Hematopoietic multipotent progenitor cell treated with erythropoietin and hydrocortisone succinate and interleukin-3 and kit ligand, for 15 days (in vitro differentiated cells): ENCODE results near the gene TKT.

Experiments
- DNase-seq: peaks from one replicate; pipeline ENCODE4 v3.0.0-alpha.2; 2015; ENCODE audit warnings: low spot score

The TKT gene

DNA sequence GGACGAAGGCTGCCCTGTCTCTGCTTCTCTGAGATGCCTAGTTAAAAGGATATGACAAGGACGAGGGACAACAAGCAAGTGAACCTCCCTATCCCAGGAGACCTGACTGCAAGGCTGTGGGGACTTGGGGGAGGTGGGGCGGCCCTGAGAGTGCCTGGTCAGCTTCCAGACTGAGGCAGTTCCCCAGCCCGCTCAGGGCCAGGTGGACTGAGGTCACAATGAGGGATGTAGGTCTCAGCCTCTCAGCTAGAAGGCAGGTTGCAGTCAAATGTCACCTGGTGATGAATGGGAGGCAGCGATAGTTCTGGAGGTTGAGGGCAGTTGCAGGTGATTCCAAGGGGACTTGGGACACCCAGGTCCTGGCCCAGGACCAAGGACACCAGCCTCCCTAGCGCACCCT is 30.6 kb downstream of the TKT start:
- no peak for DNase-seq

DNA sequence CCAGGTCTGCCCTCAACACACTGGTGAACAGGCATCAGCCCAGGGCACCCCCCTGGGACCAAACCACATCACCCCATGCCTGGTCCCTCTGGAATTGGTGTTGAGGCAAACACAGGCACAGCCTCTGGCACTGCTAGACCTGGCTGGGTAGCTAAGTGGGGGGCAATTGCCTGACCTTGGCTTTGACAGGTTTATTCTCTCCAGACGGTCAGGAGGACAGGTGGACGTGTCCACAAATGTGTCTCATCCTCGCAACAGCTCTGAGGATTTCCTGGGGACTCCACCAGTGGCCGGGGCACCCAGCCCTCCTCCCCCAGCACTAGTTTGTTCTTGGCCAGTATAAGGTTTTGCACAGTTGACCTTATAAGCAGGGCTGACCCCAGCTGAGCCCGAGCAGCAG is 31.3 kb downstream of the TKT start:
- no peak for DNase-seq

DNA sequence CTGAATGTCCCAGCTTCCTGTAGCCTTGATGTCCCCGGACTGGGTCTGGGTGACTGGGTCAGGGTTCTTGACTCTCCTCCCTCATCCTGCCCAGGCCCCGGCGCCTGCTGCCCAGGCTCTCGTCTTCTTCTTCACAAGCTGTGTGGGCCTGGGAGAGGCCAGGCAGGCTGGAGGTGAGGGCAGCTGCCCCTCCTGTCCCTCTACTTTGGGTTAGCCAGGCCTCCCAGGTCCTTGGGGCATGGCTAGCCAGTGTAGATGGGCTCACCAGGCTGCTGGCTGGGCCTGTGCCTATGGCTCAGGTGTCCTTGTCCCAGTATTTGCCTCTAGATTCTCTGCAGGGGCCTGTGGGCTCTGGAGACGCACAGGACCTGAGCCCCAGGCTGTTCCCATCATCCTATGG is 31.8 kb downstream of the TKT start:
- DNase-seq, result no peak

DNA sequence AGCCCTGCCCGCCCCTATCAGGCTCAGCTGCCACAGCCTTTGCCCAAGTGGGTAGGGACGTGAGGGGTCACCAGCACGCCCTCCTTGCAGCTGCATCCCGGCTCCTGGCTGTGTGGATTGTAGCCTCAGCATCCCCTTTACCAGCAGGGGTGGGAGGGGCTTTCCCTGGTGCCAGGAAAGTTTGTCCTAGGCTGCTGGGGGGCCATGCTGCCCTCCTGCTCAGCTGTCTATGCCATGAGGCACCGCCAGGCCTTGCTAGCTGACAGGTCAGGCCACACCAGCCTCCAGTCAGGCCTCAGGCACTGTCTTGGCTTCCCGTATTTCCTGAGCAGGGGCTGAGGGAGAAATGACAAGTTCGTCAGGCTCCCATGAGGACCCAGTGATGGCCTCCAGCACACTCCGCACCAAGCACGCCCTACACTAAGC is 32.3 kb downstream of the TKT start:
- DNase-seq, result no peak

DNA sequence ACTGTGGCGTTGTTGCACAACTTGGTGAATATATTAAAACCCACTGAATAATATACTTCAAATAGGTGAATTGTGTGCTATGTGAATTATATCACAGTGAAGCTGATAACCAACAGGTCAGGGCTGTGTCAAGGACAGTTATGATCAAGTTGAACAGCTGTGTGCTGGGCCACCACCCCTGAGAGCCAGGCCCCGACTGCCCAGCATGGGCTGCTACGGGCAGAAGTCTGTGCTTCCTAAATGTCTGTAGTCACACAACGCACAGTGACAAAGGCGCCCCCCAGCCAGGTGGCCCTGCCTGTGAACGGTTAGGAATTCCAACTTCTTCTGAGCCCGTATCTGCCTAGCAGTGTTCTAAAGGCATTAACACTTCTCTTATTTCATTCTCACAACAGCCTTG is 32.8 kb downstream of the TKT start:
- DNase-seq, result no peak

DNA sequence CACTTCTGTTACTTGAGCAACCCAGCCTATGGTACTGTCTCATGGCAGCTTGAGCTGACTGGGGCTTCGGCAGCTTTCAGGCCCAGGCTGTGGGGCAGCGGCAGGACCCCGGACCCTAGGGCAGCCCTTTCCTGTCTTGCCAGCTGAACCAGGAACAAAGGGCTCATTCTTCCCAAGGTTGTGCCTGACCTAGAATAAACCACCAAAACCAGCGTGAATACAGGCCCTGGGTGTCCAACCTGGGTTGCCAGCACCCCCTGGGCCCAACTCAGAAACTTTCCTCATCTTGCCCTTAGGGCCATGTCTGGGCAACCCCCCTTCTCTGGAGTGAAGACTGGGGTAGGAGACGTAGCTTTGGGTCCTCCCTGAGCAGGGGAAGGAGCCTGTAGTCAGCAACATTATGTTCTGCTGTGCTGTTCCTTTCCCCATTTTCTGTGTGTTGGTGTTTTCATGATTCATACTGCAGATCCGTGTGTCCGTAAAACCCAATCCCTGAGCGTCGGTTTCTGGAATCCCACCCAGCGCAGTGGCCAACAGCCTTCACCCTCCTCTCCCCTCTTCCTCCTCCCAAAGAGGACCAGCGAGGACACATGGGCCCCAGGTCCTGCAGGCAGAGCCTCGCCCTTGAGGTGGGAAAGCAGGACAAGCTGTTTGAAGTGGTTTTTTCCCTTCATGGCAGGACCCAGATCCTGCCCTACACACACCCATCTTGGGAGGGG is 33.5 kb downstream of the TKT start:
- DNase-seq, result no peak

DNA sequence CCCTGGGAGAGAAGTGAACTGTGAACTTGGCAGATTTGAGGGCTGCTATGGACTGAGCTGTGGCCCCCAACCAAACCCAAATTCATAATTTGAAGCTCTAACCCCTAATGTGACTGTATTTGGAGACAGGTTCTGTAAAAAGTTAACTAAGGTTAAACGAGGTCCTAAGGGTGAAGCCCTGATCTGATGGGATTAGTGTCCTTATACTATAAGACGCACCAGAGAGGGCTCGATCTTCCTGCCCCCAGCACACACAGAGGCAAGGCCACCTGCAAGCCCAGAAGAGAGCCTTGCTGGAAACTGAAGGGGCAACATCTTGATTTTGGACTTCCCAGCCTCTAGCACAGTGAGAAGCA is 34.0 kb downstream of the TKT start:
- DNase-seq, result no peak

DNA sequence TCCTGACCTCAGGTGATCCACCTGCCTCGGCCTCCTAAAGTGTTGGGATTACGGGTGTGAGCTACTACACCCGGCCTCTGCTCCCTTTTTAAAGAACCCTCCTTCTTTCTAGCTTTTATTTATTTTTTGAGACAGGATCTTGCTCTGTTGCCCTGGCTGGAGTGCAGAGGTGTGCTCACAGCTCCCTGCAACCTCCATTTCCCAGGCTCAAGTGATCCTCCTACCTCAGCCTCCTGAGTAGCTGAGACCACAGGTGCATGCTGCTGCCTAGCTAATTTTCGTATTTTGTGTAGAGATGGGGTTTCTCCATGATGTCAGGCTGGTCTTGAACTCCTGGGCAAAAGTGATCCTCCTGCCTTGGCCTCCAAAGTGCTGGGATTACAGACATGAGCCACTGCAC is 34.5 kb downstream of the TKT start:
- no peak for DNase-seq

DNA sequence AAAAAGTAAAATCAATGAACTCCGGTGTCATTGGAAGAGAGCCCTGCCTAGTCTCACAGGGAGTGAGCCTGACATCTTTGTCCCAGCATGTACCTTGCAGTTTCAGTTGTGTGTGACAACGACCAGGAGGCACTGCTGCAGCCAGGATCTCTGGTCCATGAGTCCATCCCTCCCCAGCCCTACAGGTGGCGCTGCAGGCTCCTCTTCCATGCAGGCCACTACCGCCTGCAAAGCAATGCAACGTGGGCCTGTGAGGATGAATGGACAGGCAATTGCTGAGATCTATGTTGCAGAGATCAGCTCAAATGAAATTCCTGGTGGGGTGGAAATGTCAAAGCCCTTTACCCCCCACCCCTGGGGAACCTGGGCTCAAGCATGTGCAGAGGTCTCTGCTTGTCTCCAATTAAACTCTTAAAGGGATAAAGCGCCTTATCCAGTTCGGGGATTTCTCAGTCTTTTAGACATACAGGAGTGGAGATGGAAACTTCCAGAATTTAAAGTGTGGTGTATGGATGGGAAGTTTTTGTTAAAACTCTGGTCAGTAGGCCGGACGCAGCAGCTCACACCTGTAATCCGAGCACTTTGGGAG is 35.8 kb downstream of the TKT start:
- peak; percentile 84 for DNase-seq

DNA sequence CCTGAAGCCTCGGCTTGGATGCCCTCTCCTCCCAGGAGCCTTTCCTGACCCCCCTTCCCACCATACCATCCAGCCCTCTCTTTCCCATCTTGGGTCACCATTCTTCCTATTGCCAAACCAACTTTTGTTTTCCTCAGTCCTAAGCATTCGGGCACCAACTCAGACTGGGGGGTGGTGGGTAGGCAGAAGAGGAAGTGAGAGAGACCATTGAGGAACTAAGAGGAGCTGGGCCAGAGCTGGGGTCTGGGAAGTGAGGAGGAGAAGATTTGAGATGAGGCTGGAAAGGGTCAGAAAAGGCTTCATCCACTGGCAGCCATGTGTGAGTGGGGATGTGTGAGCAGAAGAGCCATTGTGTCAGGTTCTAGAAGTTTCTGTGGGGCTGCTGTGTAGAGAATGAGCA is 37.7 kb downstream of the TKT start:
- no peak for DNase-seq

DNA sequence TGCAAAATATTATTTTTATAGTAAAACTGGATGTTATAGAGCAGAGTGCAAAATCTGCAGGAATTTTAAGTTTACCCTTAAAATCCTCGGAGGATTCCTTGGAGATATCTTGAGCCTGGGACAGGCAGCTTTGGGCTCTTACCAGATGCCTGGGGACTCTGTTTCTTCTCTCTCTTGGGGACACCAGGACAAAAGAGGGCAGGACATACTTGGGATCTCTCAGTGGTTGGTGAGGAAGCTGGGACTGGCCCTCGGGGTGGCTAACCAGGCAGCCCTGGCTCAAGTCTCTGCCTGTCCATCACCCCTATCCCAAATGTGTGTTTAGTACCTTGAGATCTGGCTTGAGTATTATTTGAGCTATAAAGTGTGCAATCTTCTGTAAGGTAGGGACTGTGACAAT is 38.6 kb downstream of the TKT start:
- no peak for DNase-seq

DNA sequence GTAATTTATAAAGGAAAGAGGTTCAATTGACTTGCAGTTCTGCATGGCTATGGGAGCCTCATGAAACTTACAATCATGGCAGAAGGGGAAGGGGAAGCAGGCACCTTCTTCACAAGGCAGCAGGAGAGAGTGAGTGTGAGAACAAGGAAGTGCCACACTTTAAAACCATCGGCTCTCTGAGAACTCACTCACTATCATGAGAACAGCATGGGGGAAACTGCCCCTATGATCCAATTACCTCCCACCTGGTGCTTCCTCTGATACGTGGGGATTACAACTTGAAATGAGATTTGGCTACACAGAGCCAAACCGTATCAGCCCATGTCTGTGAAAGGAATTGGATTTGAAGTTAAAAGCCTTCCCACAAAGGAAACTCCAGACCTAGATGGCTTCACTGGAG is 39.1 kb downstream of the TKT start:
- DNase-seq, result no peak

DNA sequence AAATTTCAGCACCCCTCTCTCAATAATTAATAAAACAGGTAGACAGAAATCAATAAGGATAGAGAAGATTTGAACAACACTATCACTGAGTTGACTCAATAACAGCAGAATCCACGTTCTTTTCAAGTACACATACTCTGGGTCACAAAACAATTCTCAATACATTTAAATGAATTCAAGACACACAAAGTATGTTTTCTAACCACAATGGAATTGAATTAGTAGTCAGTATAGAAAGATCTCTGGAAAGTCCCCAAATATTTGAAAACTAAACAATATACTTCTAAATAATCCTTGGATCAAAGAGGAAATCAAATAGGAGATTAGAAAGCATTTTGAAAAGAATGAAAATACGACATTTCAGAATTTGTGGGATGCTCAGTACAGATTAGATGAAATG is 40.0 kb downstream of the TKT start:
- no peak for DNase-seq

DNA sequence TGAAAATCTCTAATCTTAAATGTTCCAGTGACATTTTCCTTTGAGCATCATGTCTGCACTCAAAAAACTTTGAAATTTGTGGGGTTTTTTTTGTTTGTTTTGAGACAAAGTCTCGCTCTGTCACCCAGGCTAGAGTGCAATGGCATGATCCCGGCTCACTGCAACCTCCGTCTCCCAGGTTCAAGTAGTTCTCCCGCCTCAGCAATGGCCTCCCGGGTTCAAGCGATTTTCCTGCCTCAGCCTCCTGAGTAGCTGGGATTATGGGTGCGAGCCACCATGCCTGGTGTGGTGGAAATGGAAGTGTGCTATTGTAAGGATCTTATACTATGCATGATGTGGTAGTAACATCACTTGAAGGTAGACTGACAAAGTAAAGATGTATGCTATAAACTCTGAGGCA is 42.5 kb downstream of the TKT start:
- DNase-seq, result no peak

DNA sequence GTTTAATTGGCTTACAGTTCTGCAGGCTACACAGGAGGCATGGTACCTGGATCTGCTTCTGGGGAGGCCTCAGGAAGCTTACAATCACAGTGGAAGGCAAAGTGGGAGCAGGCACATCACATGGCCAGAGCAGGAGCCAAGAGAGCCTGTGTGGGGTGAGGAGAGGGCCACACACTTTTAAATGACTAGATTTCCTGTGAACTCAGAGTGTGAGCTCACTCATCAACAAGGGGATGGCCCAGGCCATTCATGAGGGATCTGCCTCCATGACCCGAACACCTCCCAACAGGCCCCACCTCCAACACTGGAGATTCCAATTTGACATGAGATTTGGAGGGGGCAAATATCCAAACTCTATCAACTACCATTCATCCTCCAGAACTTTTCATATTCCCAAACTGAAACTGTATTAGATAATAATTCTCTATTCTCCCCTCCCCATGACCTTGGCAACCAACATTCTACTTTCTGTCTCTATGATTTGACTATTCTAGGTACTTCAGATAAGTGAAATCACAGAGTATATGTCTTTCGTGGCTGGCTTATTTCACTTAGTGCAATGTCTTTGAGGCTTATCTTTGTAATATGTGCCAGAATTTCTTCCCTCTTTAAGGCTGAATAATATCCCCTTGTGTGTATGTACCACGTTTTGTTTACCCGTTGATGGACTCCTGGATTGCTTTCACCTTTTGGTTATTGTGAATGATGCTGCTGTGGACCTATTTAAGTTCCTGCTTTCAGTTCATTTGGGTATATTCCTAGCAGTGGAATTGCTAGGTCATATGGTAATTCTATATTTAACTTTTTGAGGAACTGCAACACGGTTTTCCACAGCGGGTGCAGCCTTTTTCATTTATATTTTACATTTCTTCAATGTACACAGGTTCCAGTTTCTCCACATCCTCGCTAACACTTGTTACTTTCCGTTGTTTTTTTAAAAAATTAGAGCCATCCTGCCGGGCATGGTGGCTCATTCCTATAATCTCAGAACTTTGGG is 43.8 kb downstream of the TKT start:
- DNase-seq, result no peak

DNA sequence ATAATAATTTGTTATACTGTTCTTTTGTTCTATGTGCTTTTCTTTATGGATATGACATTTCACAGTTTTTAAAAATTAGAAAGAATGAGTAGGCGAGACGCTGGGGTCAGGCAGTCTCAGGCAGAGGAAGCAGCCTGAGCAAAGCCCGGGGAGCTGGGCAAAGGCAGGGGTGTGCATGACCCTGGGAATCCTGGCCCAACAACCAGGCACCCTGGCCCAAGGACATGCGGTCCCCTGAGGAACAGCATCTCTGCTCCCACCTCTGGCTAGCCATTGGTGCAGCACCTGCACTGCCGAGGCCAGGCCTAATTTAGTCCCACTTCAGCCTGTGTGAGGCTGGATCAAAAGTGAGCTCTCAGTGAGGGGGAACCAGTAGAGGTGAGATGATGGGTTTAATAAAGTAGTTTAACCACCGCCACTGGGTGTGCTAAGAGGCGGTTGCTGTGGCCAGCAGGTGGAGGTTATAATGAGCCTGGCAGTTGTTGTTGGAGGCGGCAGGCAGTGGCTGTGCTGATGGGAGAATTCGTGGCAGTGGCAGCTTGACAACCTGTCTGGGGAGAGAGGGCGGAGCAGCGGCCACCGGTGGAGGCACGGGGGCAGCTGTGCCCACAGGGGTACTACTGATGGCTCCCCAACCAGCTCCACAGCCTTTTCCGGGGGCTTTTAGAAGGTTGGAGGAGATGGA is 53.3 kb downstream of the TKT start:
- no peak for DNase-seq

DNA sequence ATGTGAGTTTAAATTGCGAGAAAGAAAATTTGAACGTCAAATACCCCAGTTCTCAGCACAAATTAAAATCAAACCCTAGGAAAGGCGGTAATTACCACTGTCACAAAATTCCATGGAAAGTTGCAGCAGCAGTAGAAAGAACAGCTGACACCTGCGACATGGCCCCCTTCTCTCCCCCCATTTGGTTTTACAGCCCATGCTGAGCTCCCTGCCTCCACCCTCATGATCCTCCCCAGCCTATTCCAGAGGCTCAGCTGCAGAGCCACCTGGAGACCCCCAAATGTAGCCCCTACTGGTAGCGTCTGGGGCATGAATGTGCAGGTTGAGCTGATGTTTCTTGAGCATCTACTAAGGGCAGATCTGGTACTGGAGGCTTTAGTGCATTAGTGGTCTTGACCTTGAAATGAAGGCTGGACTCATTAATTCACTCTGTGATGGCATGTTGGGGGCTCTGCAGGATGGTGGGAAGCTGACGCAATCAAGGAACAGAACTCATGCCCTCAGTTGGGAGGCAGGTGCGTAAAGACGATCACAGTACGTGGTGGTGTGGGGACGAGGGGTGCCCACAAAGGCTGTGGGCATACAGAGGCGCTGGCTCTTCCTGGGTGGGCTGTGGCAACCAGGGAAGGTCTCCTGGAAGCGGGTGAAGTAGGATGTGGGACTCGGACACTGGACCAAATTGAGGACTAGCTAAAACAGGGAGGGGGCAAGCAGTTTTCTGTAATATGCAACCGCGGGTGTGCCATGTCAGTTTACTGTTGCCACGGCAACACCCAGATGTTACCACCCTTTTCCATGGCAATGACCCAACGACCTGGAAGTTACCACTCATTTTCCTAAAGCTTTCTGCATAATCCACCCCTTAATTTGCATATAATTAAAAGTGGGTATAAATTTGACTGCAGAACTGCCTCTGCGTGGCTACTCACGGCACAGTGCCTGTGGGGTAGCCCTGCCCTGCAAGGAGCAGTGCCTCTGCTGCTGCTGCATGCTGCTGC is 55.0 kb downstream of the TKT start:
- DNase-seq, result no peak

DNA sequence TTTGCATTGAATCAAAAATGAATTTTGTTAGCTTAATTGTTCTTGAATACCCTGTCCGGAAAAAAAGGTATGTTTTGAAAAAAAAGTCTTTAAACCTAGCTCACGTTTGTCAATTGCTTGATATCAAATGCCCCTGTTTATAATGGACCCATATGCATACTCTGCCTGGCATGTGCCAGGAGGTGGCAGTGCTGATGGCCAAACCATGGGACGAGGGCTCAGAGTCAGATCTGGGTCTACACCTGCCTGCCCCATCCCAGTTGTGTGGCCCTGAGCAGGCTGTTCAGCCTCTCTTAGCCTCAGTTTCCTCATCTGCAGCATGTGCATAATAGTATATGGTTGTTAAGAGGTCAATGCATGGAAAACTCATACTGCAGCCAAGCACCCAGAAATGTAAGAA is 56.0 kb downstream of the TKT start:
- DNase-seq, result no peak

DNA sequence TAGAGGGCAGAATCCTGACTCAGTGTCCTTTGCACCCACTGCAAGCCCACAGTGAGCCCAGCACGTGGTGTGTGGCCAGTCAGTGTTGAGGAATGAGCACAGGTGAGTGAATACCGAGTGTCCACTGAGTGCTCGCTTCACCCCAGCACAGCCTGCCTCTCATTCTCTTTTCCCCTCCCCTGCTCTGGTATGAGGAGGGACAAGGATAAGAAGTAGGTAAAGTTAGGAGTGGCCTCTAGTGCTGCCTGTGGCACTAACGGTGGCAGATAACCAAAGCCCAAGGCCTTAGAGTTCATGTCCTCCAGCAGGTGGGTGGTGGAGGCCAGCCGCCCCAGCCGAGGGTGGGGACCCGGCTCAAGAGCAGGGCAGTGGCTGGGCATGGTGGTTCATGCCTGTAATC is 56.8 kb downstream of the TKT start:
- no peak for DNase-seq

DNA sequence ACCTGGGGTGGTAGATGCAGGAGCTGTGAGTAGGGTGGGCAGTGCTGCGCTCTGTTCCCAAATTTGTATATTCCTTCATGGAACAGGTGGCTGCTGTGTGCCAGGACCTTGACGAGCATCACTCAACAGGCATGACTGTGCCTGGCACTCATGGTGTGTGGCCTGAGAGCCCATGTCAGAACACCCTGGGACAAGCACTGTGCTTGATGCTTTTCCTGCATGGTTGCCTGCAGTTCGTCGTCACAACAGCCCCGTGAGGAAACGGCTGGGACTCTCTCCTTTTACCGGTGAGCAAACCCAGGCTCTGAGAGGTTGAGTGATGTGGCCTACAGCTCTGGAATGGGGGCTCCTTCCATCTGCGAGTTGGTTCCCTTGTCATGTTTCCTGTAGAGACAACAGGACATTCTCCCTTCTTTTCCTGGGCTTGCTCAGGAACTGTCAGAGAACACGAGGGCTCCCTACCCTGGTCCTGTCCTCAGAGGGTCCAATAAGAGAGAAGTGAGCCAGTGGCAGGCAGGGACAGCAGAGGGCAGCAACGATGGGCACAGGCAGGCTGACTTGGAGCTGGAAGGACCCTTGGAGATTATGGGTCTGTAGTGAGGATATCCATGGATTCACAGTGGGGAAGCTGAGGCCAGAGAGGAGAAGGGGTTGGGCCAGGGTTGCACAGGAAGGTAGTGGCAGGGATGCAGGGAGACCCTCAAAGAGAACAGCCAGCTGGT is 57.4 kb downstream of the TKT start:
- DNase-seq, result no peak
